Prostate gland (tissue), 2 donors: ENCODE results near the gene HHIPL1. TPM values are rescaled to one million over a fixed set of nuclear protein-coding genes. Genes with fewer than 3 reads are reported as not detected.

Source experiments
- DNase-seq: peaks from one replicate; pipeline ENCODE4 v3.0.0-alpha.2; 2019; ENCODE audit warnings: low spot score
- H3K27ac ChIP-seq, 2 donors: fragments of 200-600 bp; sonication (generic); 2 replicates each; pipeline ENCODE4 v1.5.1; 2017 to 2019
- H3K27me3 ChIP-seq: fragments of 200-600 bp; sonication (generic); replicated peaks from 2 replicates; pipeline ENCODE4 v1.5.1; 2019; ENCODE audit not compliant: insufficient read depth
- H3K36me3 ChIP-seq, 2 donors: fragments of 200-600 bp; sonication (generic); 1 replicate in 1 of 2; 2 replicates in 1 of 2; pipeline versions ENCODE4 v1.5.1 to v1.8.1; 2017 to 2019
- H3K4me1 ChIP-seq: fragments of 200-600 bp; sonication (generic); replicated peaks from 2 replicates; pipeline ENCODE4 v1.5.1; 2019
- H3K4me3 ChIP-seq, 2 donors: fragments of 200-600 bp; sonication (generic); 2 replicates each; pipeline ENCODE4 v1.5.1; 2017 to 2019
- H3K9me3 ChIP-seq: fragments of 200-600 bp; sonication (generic); 2 replicates; pipeline ENCODE4 v1.5.1; 2017
- CTCF ChIP-seq, 4 experiments: fragments of 200-600 bp in 2 of 4; fragments of 450-650 bp in 2 of 4; sonication (generic) in 2 of 4; IDR thresholded peaks; 1 replicate in 3 of 4; 2 replicates in 1 of 4; pipeline ENCODE4 v1.5.1; 2016 to 2019; ENCODE audit warnings: antibody characterized with exemption in 4 of 4, mild to moderate bottlenecking in 2 of 4, moderate library complexity in 2 of 4
- POLR2A ChIP-seq: fragments of 450-650 bp; IDR thresholded peaks from one replicate; pipeline ENCODE4 v1.6.1; 2016; ENCODE audit warnings: antibody characterized with exemption, mild to moderate bottlenecking
- POLR2AphosphoS5 ChIP-seq: sonication (generic); formaldehyde crosslinking; IDR thresholded peaks from one replicate; pipeline ENCODE4 v1.6.1; 2017; ENCODE audit warnings: antibody characterized with exemption
- WGBS: methylation state at CpG from one replicate; pipeline ENCODE4 v1.1.5; 2018; 5-methylcytosine and 5-hydroxymethylcytosine counted together
- intact Hi-C: fragments of 100-400 bp; cut with DNase I; formaldehyde crosslinking; loops from one replicate; pipeline ENCODE4 v1.14.2; 2022
- total RNA-seq, 2 donors: library from RNA; depleted of rRNA; stranded (reverse); fragments of >200 nt; gene quantifications; one replicate each; pipeline ENCODE4 v1.1.0, GENCODE V29; 2016

Gene HHIPL1
- total RNA-seq, 2 donors from 2014 or later = 2.8 to 4.5 TPM

GRCh38 chr14:99651953-99652746 is 7.2 kb downstream of the HHIPL1 start:
- H3K27me3 ChIP-seq = no peaks in the 10 kb centered on the region
- H3K4me3 ChIP-seq = no peak overlapping the region
- no peak for DNase-seq
- H3K36me3 ChIP-seq = no peaks in the 10 kb centered on the region
- no peak overlapping the region for H3K27ac ChIP-seq
- no peaks in the 10 kb centered on the region for H3K4me1 ChIP-seq
- TF ChIP-seq POLR2A = no peak
- TF ChIP-seq CTCF (IDR thresholded peaks at IDR 0.05) = no peak
- no peak for TF ChIP-seq POLR2AphosphoS5
- intact Hi-C loops = no loop called here
- H3K9me3 ChIP-seq = no peaks in the 10 kb centered on the region
- 96% methylated on average over 30 of the region's 32 CpGs for WGBS

- 23% methylated on average over 7 of the region's 7 CpGs for WGBS
- TF ChIP-seq POLR2A = no peak
- TF ChIP-seq POLR2AphosphoS5 = peak; percentile 25
- TF ChIP-seq CTCF (IDR thresholded peaks at IDR 0.05) = no peak
- Histone ChIP-seq H3K27ac (no peak overlapping the region), H3K4me3 (no peak overlapping the region), H3K4me1 (no peaks in the 10 kb centered on the region), H3K27me3 (peaks cover 3% of the 10 kb centered on the region), H3K9me3 (no peaks in the 10 kb centered on the region), H3K36me3 (no peaks in the 10 kb centered on the region)
- intact Hi-C loops = no loop called here
- peak; percentile 67 for DNase-seq
Observed at GRCh38 chr14:99654235-99654985, 9.5 kb downstream of the HHIPL1 start.

GRCh38 chr14:99655521-99655920 is 10.6 kb downstream of the HHIPL1 start:
- H3K27me3 ChIP-seq = peaks cover 11% of the 10 kb centered on the region
- no peak for TF ChIP-seq POLR2A
- TF ChIP-seq POLR2AphosphoS5 = no peak
- TF ChIP-seq CTCF (IDR thresholded peaks at IDR 0.05) = no peak
- no peak overlapping the region for H3K27ac ChIP-seq
- DNase-seq = no peak
- no peak overlapping the region for H3K4me3 ChIP-seq
- H3K4me1 ChIP-seq = no peaks in the 10 kb centered on the region
- 94% methylated on average over 4 of the region's 4 CpGs for WGBS
- intact Hi-C loops = no loop called here
- no peaks in the 10 kb centered on the region for H3K36me3 ChIP-seq
- no peaks in the 10 kb centered on the region for H3K9me3 ChIP-seq

- H3K9me3 ChIP-seq = no peaks in the 10 kb centered on the region
- 91% methylated on average over 5 of the region's 5 CpGs for whole genome bisulfite sequencing
Observed at GRCh38 chr14:99656171-99656570, 11.2 kb downstream of the HHIPL1 start.

More at GRCh38 chr14:99656171-99656570, 11.2 kb downstream of the HHIPL1 start:
- H3K36me3 ChIP-seq = no peaks in the 10 kb centered on the region
- peaks cover 12% of the 10 kb centered on the region for H3K27me3 ChIP-seq
- H3K27ac ChIP-seq = no peak overlapping the region
- no peak overlapping the region for H3K4me3 ChIP-seq
- TF ChIP-seq POLR2AphosphoS5 (no peak), CTCF (IDR thresholded peaks at IDR 0.05) (no peak), POLR2A (no peak)
- intact Hi-C loops = no loop called here
- no peaks in the 10 kb centered on the region for H3K4me1 ChIP-seq
- DNase-seq = no peak
